GM12878 (cell line): ENCODE results near the gene TEX101. TPM values are rescaled to one million over a fixed set of nuclear protein-coding genes. Genes with fewer than 3 reads are reported as not detected.

Experiments
- ATAC-seq: fragments of 200-7000 bp; cut with Tn5 transposase; 3 replicates; pipeline ENCODE4 v1.9.1; 2020; ENCODE audit warnings: mild to moderate bottlenecking, moderate library complexity
- BruUV-seq: library from RNA; stranded (reverse); fragments of 400-500 nt; replicated peaks from 2 replicates; lab custom pipeline; 2021; lab: Mats Ljungman, UMichigan
- CTCF ChIA-PET: fragments of 300-600 bp; sonication (Branson Sonifier 250); formaldehyde crosslinking; extraction: SDS; loops from one replicate; lab custom pipeline; 2021; ENCODE audit warnings: inconsistent platforms; lab: Yijun Ruan, JAX
- POLR2A ChIA-PET: fragments of 350-600 bp; formaldehyde crosslinking; extraction: SDS; loops from one replicate; lab custom pipeline; 2021; ENCODE audit warnings: inconsistent platforms; lab: Charles Lee
- RAD21 ChIA-PET: fragments of 300-600 bp; sonication (Branson Sonifier 250); formaldehyde crosslinking; loops from one replicate; lab custom pipeline; 2023; ENCODE audit warnings: antibody characterized with exemption; ENCODE audit not compliant: unreplicated experiment; lab: Charles Lee
- SMC1A ChIA-PET: fragments of 300-600 bp; sonication (Branson Sonifier 250); formaldehyde crosslinking; loops from one replicate; lab custom pipeline; 2023; ENCODE audit not compliant: unreplicated experiment, uncharacterized antibody; lab: Charles Lee
- DNase-seq: peaks from one replicate; pipeline ENCODE4 v3.0.0-alpha.2; 2011; ENCODE audit warnings: low read depth, low spot score
- FAIRE-seq: peaks from 3 replicates; lab custom pipeline; 2011; peaks lifted over from hg19 to GRCh38; lab: Jason Lieb, UNC
- H2AFZ ChIP-seq: 2 replicates; pipeline ENCODE4 v1.6.0; 2011; ENCODE audit warnings: low read depth, low read length, control low read depth; ENCODE audit not compliant: control insufficient read depth
- H3K27ac ChIP-seq: 2 replicates; pipeline ENCODE4 v1.5.1; 2011; ENCODE audit warnings: control low read depth; ENCODE audit not compliant: control insufficient read depth, insufficient read depth
- H3K27me3 ChIP-seq, 2 experiments: replicated peaks in 1 of 2; 2 replicates each; pipeline versions ENCODE4 v1.6.0 to v1.6.1; 2011; ENCODE audit warnings: low read length in 1 of 2; ENCODE audit not compliant: control insufficient read depth in 2 of 2, insufficient read depth in 2 of 2
- H3K36me3 ChIP-seq, 2 experiments: 2 replicates each; pipeline ENCODE4 v1.5.1; 2011; ENCODE audit warnings: low read length in 1 of 2; ENCODE audit not compliant: control insufficient read depth in 2 of 2, insufficient read depth in 2 of 2
- H3K4me1 ChIP-seq: 2 replicates; pipeline ENCODE4 v1.6.1; 2011; ENCODE audit warnings: mild to moderate bottlenecking, low read length, moderate library complexity, mixed read lengths; ENCODE audit not compliant: control insufficient read depth, insufficient read depth
- H3K4me2 ChIP-seq: 2 replicates; pipeline ENCODE4 v1.6.0; 2011; ENCODE audit warnings: control low read depth; ENCODE audit not compliant: control insufficient read depth, insufficient read depth
- H3K4me3 ChIP-seq: fragments of 200-600 bp; sonication (generic); 2 replicates; pipeline ENCODE4 v1.5.1; 2016
- H3K79me2 ChIP-seq: 2 replicates; pipeline ENCODE4 v1.6.0; 2011; ENCODE audit warnings: low read length; ENCODE audit not compliant: control insufficient read depth, insufficient read depth
- H3K9ac ChIP-seq: 2 replicates; pipeline ENCODE4 v1.8.0; 2011; ENCODE audit warnings: low read length, control low read depth, mixed read lengths; ENCODE audit not compliant: control insufficient read depth, insufficient read depth
- H3K9me3 ChIP-seq: replicated peaks from 3 replicates; pipeline ENCODE4 v1.5.1; 2011; ENCODE audit warnings: mild to moderate bottlenecking, low read length; ENCODE audit not compliant: control insufficient read depth, insufficient read depth
- H4K20me1 ChIP-seq: 2 replicates; pipeline ENCODE4 v1.6.0; 2011; ENCODE audit not compliant: control insufficient read depth, insufficient read depth
- PML ChIP-seq: IDR thresholded peaks from 2 replicates; pipeline ENCODE4 v1.6.1; 2012; ENCODE audit warnings: low read length, inconsistent platforms
- RAD21 ChIP-seq: IDR thresholded peaks from 2 replicates; pipeline ENCODE4 v1.6.1; 2011; ENCODE audit warnings: mild to moderate bottlenecking, low read depth, low read length, moderate library complexity; ENCODE audit not compliant: insufficient read depth
- WGBS: methylation state at CpG from one replicate; pipeline ENCODE4 v1.1.6; 2016; ENCODE audit warnings: low lambda C conversion rate; ENCODE audit not compliant: insufficient replicate concordance, insufficient coverage; ENCODE audit errors: missing lambda C conversion rate; 5-methylcytosine and 5-hydroxymethylcytosine counted together
- in situ Hi-C: fragments of 300-500 bp; cut with MboI; formaldehyde crosslinking; loops from 9 replicates; pipeline ENCODE4 v1.14.3; 2018; ENCODE audit warnings: mixed read lengths
- intact Hi-C: fragments of 100-400 bp; cut with micrococcal nuclease; formaldehyde crosslinking; loops from one replicate; pipeline ENCODE4 v1.14.2; 2022; ENCODE audit not compliant: unreplicated experiment
- polyA plus RNA-seq, 11 experiments: library from polyadenylated mRNA; depleted of rRNA in 4 of 11; unstranded in 6 of 11; stranded (reverse) in 5 of 11; fragments of >200 nt; fragmentation: Nextera tagmentation in 4 of 11; fragmentation: Illumina TruSeq in 1 of 11; extraction: Ambion mirVana in 4 of 11; extraction: Trizol in 1 of 11; gene quantifications; 1 replicate in 1 of 11; 2 replicates in 10 of 11; pipeline versions ENCODE4 v1.2.1 to v1.2.3, GENCODE V29; 2011 to 2016; ENCODE audit warnings: inconsistent platforms in 2 of 11, missing spikeins in 2 of 11, low read depth in 1 of 11
- total RNA-seq, 4 experiments: library from RNA; depleted of rRNA in 3 of 4; stranded (reverse); fragments of >200 nt in 3 of 4; fragmentation: Illumina TruSeq in 1 of 4; extraction: Trizol in 1 of 4; gene quantifications; 2 replicates each; pipeline versions ENCODE4 v1.2.1 to v1.2.3, GENCODE V29; 2013 to 2021
- TF ChIP-seq, protein P1 (sequence below): fragments of 450-650 bp; IDR thresholded peaks from 2 replicates; pipeline ENCODE4 v1.6.1; 2017; ENCODE audit warnings: antibody characterized with exemption, mild to moderate bottlenecking, moderate library complexity
- TF ChIP-seq, protein P2 (sequence below), 3 experiments: IDR thresholded peaks in 2 of 3; conservative IDR thresholded peaks in 1 of 3; 2 replicates each; pipeline ENCODE4 v1.5.1; 2011; ENCODE audit warnings: low read depth in 3 of 3, low read length in 3 of 3, mild to moderate bottlenecking in 3 of 3, control low read depth in 2 of 3, moderate library complexity in 2 of 3, inconsistent platforms in 1 of 3, mixed read lengths in 1 of 3; ENCODE audit not compliant: control insufficient read depth in 2 of 3, insufficient read depth in 1 of 3; ENCODE audit errors: extremely low read depth in 1 of 3

TEX101 gene
- total and polyA plus RNA-seq, 10 of the 15 experiments (the other 5 are each of a cell fraction or from before 2014, with no cell fraction given): not detected

DNA sequence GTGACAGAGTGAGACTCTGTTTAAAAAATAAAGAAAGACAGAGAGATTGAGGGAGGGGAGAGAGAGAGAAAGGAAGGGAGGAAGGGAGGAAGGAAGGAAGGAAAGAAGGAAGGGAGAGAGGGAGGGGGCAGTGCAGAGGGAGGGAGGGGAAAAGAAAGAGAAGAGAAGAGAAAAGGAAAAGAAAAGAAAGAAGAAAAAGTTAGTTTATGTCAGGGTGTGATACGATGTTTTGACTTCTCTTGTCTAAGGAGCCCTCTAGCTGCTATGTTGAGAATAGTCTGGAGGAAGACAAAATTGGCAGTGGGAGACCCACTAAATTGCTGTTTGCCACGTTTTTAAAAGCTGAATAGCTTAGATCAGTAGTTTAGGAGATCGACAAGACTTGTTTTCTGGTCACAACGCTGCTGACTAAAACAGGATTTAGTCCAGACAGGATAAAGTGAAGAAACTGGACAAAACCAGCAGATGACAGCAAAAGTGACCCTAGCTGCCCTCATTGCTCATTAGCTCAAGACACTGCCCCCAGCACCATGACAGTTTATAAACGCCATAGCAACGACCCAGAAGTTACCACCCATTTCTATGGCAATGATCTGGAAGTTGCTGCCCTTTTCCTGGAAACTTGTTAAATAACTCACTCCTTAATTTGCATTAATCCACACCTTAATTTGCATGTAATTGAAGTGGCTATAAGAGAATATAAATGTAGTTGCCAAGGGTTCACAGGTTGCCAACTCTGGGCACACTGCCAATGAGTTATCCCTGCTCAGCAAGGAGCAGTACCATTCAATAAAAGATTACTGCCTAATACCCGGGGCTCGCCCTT is 11.1 kb downstream of the TEX101 start:
- BruUV-seq: no TSS peak
- ATAC-seq (no peak), FAIRE-seq (peak; percentile 56), DNase-seq (no peak)
- no peak overlapping the region for H2AFZ ChIP-seq
- H4K20me1 ChIP-seq: no peaks in the 10 kb centered on the region
- intact Hi-C loops (no loop called here), in situ Hi-C loops (no loop called here)
- ChIA-PET SMC1A (interaction anchor here (1.3 kb wide), 1 partner anchor 94 kb away, joined by 3 read pairs; no protein-coding TSS in a partner anchor), CTCF (interaction anchor here (0.6 to 5.1 kb wide), 8 partner anchors 8 to 119 kb away, joined by 3 to 23 read pairs (median 4); no protein-coding TSS in a partner anchor), POLR2A (no interaction called here), RAD21 (no interaction called here)
- TF ChIP-seq, protein P1, sequence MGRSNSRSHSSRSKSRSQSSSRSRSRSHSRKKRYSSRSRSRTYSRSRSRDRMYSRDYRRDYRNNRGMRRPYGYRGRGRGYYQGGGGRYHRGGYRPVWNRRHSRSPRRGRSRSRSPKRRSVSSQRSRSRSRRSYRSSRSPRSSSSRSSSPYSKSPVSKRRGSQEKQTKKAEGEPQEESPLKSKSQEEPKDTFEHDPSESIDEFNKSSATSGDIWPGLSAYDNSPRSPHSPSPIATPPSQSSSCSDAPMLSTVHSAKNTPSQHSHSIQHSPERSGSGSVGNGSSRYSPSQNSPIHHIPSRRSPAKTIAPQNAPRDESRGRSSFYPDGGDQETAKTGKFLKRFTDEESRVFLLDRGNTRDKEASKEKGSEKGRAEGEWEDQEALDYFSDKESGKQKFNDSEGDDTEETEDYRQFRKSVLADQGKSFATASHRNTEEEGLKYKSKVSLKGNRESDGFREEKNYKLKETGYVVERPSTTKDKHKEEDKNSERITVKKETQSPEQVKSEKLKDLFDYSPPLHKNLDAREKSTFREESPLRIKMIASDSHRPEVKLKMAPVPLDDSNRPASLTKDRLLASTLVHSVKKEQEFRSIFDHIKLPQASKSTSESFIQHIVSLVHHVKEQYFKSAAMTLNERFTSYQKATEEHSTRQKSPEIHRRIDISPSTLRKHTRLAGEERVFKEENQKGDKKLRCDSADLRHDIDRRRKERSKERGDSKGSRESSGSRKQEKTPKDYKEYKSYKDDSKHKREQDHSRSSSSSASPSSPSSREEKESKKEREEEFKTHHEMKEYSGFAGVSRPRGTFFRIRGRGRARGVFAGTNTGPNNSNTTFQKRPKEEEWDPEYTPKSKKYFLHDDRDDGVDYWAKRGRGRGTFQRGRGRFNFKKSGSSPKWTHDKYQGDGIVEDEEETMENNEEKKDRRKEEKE: no peak
- TF ChIP-seq, protein P2, sequence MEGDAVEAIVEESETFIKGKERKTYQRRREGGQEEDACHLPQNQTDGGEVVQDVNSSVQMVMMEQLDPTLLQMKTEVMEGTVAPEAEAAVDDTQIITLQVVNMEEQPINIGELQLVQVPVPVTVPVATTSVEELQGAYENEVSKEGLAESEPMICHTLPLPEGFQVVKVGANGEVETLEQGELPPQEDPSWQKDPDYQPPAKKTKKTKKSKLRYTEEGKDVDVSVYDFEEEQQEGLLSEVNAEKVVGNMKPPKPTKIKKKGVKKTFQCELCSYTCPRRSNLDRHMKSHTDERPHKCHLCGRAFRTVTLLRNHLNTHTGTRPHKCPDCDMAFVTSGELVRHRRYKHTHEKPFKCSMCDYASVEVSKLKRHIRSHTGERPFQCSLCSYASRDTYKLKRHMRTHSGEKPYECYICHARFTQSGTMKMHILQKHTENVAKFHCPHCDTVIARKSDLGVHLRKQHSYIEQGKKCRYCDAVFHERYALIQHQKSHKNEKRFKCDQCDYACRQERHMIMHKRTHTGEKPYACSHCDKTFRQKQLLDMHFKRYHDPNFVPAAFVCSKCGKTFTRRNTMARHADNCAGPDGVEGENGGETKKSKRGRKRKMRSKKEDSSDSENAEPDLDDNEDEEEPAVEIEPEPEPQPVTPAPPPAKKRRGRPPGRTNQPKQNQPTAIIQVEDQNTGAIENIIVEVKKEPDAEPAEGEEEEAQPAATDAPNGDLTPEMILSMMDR (IDR thresholded peaks at IDR 0.05 in 2 of 3, conservative IDR thresholded peaks at IDR 0.05 in 1 of 3; ENCODE audit: control insufficient read depth in 2 of 3, extremely low read depth in 1 of 3, insufficient read depth in 1 of 3, low read depth in 3 of 3, low read length in 3 of 3): peak; percentile 33 to 43 (median 35); a peak in 4 of 6 replicates
- TF ChIP-seq PML (no peak), RAD21 (peak; percentile 46)
- 28% methylated on average over 8 of the region's 8 CpGs for WGBS
- H3K36me3 ChIP-seq: no peaks in the 10 kb centered on the region
- H3K27me3 ChIP-seq: no peaks in the 10 kb centered on the region
- H3K9ac ChIP-seq: no peak overlapping the region
- H3K79me2 ChIP-seq: no peaks in the 10 kb centered on the region
- H3K9me3 ChIP-seq: no peaks in the 10 kb centered on the region
- H3K4me1 ChIP-seq: no peaks in the 10 kb centered on the region
- H3K4me3 ChIP-seq: no peak overlapping the region
- H3K4me2 ChIP-seq: no peak overlapping the region
- no peak overlapping the region for H3K27ac ChIP-seq
